GM12878 (cell line): Measurements from ENCODE around the gene SORBS1. TPM values are rescaled to one million over a fixed set of nuclear protein-coding genes. Genes with fewer than 3 reads are reported as not detected.

ENCODE experiments used
- ATAC-seq: fragments of 200-7000 bp; cut with Tn5 transposase; 3 replicates; pipeline ENCODE4 v1.9.1; 2020; ENCODE audit warnings: mild to moderate bottlenecking, moderate library complexity
- BruUV-seq: library from RNA; stranded (reverse); fragments of 400-500 nt; replicated peaks from 2 replicates; lab custom pipeline; 2021; lab: Mats Ljungman, UMichigan
- CTCF ChIA-PET: fragments of 300-600 bp; sonication (Branson Sonifier 250); formaldehyde crosslinking; extraction: SDS; loops from one replicate; lab custom pipeline; 2021; ENCODE audit warnings: inconsistent platforms; lab: Yijun Ruan, JAX
- POLR2A ChIA-PET: fragments of 350-600 bp; formaldehyde crosslinking; extraction: SDS; loops from one replicate; lab custom pipeline; 2021; ENCODE audit warnings: inconsistent platforms; lab: Charles Lee
- RAD21 ChIA-PET: fragments of 300-600 bp; sonication (Branson Sonifier 250); formaldehyde crosslinking; loops from one replicate; lab custom pipeline; 2023; ENCODE audit warnings: antibody characterized with exemption; ENCODE audit not compliant: unreplicated experiment; lab: Charles Lee
- SMC1A ChIA-PET: fragments of 300-600 bp; sonication (Branson Sonifier 250); formaldehyde crosslinking; loops from one replicate; lab custom pipeline; 2023; ENCODE audit not compliant: unreplicated experiment, uncharacterized antibody; lab: Charles Lee
- DNase-seq: peaks from one replicate; pipeline ENCODE4 v3.0.0-alpha.2; 2011; ENCODE audit warnings: low read depth, low spot score
- FAIRE-seq: peaks from 3 replicates; lab custom pipeline; 2011; peaks lifted over from hg19 to GRCh38; lab: Jason Lieb, UNC
- H2AFZ ChIP-seq: 2 replicates; pipeline ENCODE4 v1.6.0; 2011; ENCODE audit warnings: low read depth, low read length, control low read depth; ENCODE audit not compliant: control insufficient read depth
- H3K27ac ChIP-seq: 2 replicates; pipeline ENCODE4 v1.5.1; 2011; ENCODE audit warnings: control low read depth; ENCODE audit not compliant: control insufficient read depth, insufficient read depth
- H3K27me3 ChIP-seq, 2 experiments: replicated peaks in 1 of 2; 2 replicates each; pipeline versions ENCODE4 v1.6.0 to v1.6.1; 2011; ENCODE audit warnings: low read length in 1 of 2; ENCODE audit not compliant: control insufficient read depth in 2 of 2, insufficient read depth in 2 of 2
- H3K36me3 ChIP-seq, 2 experiments: 2 replicates each; pipeline ENCODE4 v1.5.1; 2011; ENCODE audit warnings: low read length in 1 of 2; ENCODE audit not compliant: control insufficient read depth in 2 of 2, insufficient read depth in 2 of 2
- H3K4me1 ChIP-seq: 2 replicates; pipeline ENCODE4 v1.6.1; 2011; ENCODE audit warnings: mild to moderate bottlenecking, low read length, moderate library complexity, mixed read lengths; ENCODE audit not compliant: control insufficient read depth, insufficient read depth
- H3K4me2 ChIP-seq: 2 replicates; pipeline ENCODE4 v1.6.0; 2011; ENCODE audit warnings: control low read depth; ENCODE audit not compliant: control insufficient read depth, insufficient read depth
- H3K4me3 ChIP-seq: fragments of 200-600 bp; sonication (generic); 2 replicates; pipeline ENCODE4 v1.5.1; 2016
- H3K79me2 ChIP-seq: 2 replicates; pipeline ENCODE4 v1.6.0; 2011; ENCODE audit warnings: low read length; ENCODE audit not compliant: control insufficient read depth, insufficient read depth
- H3K9ac ChIP-seq: 2 replicates; pipeline ENCODE4 v1.8.0; 2011; ENCODE audit warnings: low read length, control low read depth, mixed read lengths; ENCODE audit not compliant: control insufficient read depth, insufficient read depth
- H3K9me3 ChIP-seq: replicated peaks from 3 replicates; pipeline ENCODE4 v1.5.1; 2011; ENCODE audit warnings: mild to moderate bottlenecking, low read length; ENCODE audit not compliant: control insufficient read depth, insufficient read depth
- H4K20me1 ChIP-seq: 2 replicates; pipeline ENCODE4 v1.6.0; 2011; ENCODE audit not compliant: control insufficient read depth, insufficient read depth
- ATF2 ChIP-seq: IDR thresholded peaks from 2 replicates; pipeline ENCODE4 v1.6.1; 2012; ENCODE audit warnings: low read length, inconsistent platforms
- CHD2 ChIP-seq: IDR thresholded peaks from 2 replicates; pipeline ENCODE4 v1.6.1; 2011; ENCODE audit warnings: low read depth, low read length, improper control_type of control experiment, borderline replicate concordance
- LARP7 ChIP-seq: fragments of 450-650 bp; IDR thresholded peaks from 2 replicates; pipeline ENCODE4 v1.6.1; 2017; ENCODE audit warnings: mild to moderate bottlenecking
- MEF2A ChIP-seq: IDR thresholded peaks from 2 replicates; pipeline ENCODE4 v1.6.1; 2011; ENCODE audit warnings: low read depth, mild to moderate bottlenecking, low read length, moderate library complexity; ENCODE audit not compliant: insufficient read depth
- MEF2B ChIP-seq: fragments of 450-650 bp; IDR thresholded peaks from 2 replicates; pipeline ENCODE4 v1.6.1; 2018; ENCODE audit warnings: mild to moderate bottlenecking, moderate library complexity; ENCODE audit not compliant: partially characterized antibody, poor library complexity, severe bottlenecking
- POLR2AphosphoS2 ChIP-seq: IDR thresholded peaks from 2 replicates; pipeline ENCODE4 v1.6.1; 2011; ENCODE audit warnings: low read depth, mild to moderate bottlenecking, low read length, improper control_type of control experiment, moderate library complexity
- SP1 ChIP-seq: IDR thresholded peaks from one replicate; pipeline ENCODE4 v1.6.1; 2011; ENCODE audit warnings: low read depth, low read length
- SPI1 ChIP-seq: IDR thresholded peaks from 2 replicates; pipeline ENCODE4 v1.6.1; 2011; ENCODE audit warnings: low read depth, mild to moderate bottlenecking, low read length, moderate library complexity, borderline replicate concordance; ENCODE audit not compliant: insufficient read depth
- TCF3 ChIP-seq: IDR thresholded peaks from 2 replicates; pipeline ENCODE4 v1.6.1; 2012; ENCODE audit warnings: low read depth, mild to moderate bottlenecking, low read length, borderline replicate concordance; ENCODE audit not compliant: insufficient read depth
- ZNF207 ChIP-seq: fragments of 450-650 bp; IDR thresholded peaks from 2 replicates; pipeline ENCODE4 v1.6.1; 2014; ENCODE audit warnings: antibody characterized with exemption, mild to moderate bottlenecking, borderline replicate concordance
- WGBS: methylation state at CpG from one replicate; pipeline ENCODE4 v1.1.6; 2016; ENCODE audit warnings: low lambda C conversion rate; ENCODE audit not compliant: insufficient replicate concordance, insufficient coverage; ENCODE audit errors: missing lambda C conversion rate; 5-methylcytosine and 5-hydroxymethylcytosine counted together
- in situ Hi-C: fragments of 300-500 bp; cut with MboI; formaldehyde crosslinking; loops from 9 replicates; pipeline ENCODE4 v1.14.3; 2018; ENCODE audit warnings: mixed read lengths
- intact Hi-C: fragments of 100-400 bp; cut with micrococcal nuclease; formaldehyde crosslinking; loops from one replicate; pipeline ENCODE4 v1.14.2; 2022; ENCODE audit not compliant: unreplicated experiment
- polyA plus RNA-seq, 11 experiments: library from polyadenylated mRNA; depleted of rRNA in 4 of 11; unstranded in 6 of 11; stranded (reverse) in 5 of 11; fragments of >200 nt; fragmentation: Nextera tagmentation in 4 of 11; fragmentation: Illumina TruSeq in 1 of 11; extraction: Ambion mirVana in 4 of 11; extraction: Trizol in 1 of 11; gene quantifications; 1 replicate in 1 of 11; 2 replicates in 10 of 11; pipeline versions ENCODE4 v1.2.1 to v1.2.3, GENCODE V29; 2011 to 2016; ENCODE audit warnings: inconsistent platforms in 2 of 11, missing spikeins in 2 of 11, low read depth in 1 of 11
- total RNA-seq, 4 experiments: library from RNA; depleted of rRNA in 3 of 4; stranded (reverse); fragments of >200 nt in 3 of 4; fragmentation: Illumina TruSeq in 1 of 4; extraction: Trizol in 1 of 4; gene quantifications; 2 replicates each; pipeline versions ENCODE4 v1.2.1 to v1.2.3, GENCODE V29; 2013 to 2021
- TF ChIP-seq, protein P1 (sequence below): fragments of 450-650 bp; IDR thresholded peaks from 2 replicates; pipeline ENCODE4 v1.6.1; 2018; ENCODE audit warnings: mild to moderate bottlenecking, low read depth, moderate library complexity; ENCODE audit not compliant: partially characterized antibody

SORBS1 gene
- total and polyA plus RNA-seq, 10 of the 15 experiments (the other 5 are each of a cell fraction or from before 2014, with no cell fraction given): 0.13 to 0.75 (median 0.39) TPM

- intact Hi-C loops: no loop called here
- CTCF ChIA-PET: interaction anchor here (1.6 to 2.6 kb wide), 2 partner anchors 31 to 40 kb away, joined by 4 to 8 read pairs; no protein-coding TSS in a partner anchor
These were observed 146.2 kb downstream of the SORBS1 start for GRCh38 chr10:95414844-95415485.

More at GRCh38 chr10:95414844-95415485, 146.2 kb downstream of the SORBS1 start:
- Histone ChIP-seq H3K79me2 (no peaks in the 10 kb centered on the region), H3K27me3 (no peaks in the 10 kb centered on the region; a peak in 2 of 4 replicates), H3K4me1 (no peaks in the 10 kb centered on the region), H2AFZ (no peak overlapping the region), H3K27ac (no peak overlapping the region), H3K4me3 (no peak overlapping the region), H3K36me3 (no peaks in the 10 kb centered on the region), H3K4me2 (no peak overlapping the region), H3K9me3 (no peaks in the 10 kb centered on the region), H4K20me1 (no peaks in the 10 kb centered on the region), H3K9ac (no peak overlapping the region)
- ChIA-PET RAD21 (interaction anchor here (1.1 kb wide), 1 partner anchor 40 kb away, joined by 3 read pairs; no protein-coding TSS in a partner anchor), SMC1A (no interaction called here)
- no peak for FAIRE-seq
- WGBS: 48% methylated on average over 10 of the region's 10 CpGs
- ATAC-seq: no peak
- no peak for DNase-seq
- BruUV-seq: no TSS peak
- in situ Hi-C loops: no loop called here
- TF ChIP-seq ZNF207 (no peak), TCF3 (no peak), ATF2 (no peak), POLR2AphosphoS2 (no peak), SP1 (no peak), MEF2B (no peak), CHD2 (no peak), MEF2A (no peak), SPI1 (no peak), LARP7 (no peak)
- TF ChIP-seq, protein P1, sequence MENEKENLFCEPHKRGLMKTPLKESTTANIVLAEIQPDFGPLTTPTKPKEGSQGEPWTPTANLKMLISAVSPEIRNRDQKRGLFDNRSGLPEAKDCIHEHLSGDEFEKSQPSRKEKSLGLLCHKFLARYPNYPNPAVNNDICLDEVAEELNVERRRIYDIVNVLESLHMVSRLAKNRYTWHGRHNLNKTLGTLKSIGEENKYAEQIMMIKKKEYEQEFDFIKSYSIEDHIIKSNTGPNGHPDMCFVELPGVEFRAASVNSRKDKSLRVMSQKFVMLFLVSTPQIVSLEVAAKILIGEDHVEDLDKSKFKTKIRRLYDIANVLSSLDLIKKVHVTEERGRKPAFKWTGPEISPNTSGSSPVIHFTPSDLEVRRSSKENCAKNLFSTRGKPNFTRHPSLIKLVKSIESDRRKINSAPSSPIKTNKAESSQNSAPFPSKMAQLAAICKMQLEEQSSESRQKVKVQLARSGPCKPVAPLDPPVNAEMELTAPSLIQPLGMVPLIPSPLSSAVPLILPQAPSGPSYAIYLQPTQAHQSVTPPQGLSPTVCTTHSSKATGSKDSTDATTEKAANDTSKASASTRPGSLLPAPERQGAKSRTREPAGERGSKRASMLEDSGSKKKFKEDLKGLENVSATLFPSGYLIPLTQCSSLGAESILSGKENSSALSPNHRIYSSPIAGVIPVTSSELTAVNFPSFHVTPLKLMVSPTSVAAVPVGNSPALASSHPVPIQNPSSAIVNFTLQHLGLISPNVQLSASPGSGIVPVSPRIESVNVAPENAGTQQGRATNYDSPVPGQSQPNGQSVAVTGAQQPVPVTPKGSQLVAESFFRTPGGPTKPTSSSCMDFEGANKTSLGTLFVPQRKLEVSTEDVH: no peak
- TF ChIP-seq, all 136 proteins: peak for 0
- POLR2A ChIA-PET: interaction anchor here (1.0 kb wide), 1 partner anchor 16 kb away, joined by 3 read pairs; no protein-coding TSS in a partner anchor
